Measurements from ENCODE around the gene PRTN3. TPM values are rescaled to one million over a fixed set of nuclear protein-coding genes. Genes with fewer than 3 reads are reported as not detected.

PRTN3 gene
- total RNA-seq, 1 donor from 2014 or later: 0.62 TPM

DNA sequence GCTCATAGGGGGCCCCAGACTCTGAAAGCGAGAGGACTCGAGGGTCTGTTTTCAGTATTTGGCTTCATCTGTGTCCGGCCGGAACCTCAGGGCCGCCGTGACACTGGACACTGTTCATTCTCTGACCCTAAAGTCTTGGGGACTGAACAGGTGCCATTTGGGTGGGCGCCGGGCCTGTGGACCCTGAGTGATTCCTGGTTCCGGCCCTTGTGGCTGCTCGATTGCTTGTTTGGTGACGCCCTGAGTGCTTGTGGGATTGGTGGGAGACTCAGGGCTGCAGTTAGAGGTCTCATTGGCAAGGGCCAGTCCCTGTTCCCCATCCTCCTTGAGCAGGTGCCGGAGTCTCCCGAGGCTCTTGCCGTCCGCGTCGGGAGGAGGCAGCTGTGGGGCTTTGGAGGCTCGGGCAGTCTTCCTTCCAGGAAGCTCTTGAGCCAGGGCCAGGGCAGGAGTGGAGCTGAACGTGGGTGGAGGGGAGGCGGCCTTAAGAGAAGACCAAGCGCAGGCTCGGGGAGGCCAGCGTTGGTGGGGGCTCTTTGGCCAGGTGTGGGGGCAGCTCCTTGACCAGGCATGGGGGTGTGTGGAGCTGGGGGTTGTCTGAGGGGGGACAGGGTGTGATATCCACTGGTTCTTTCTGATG, 38.8 kb upstream of the PRTN3 start:
- no peak for DNase-seq (ENCODE audit: low spot score)
- intact Hi-C loops (cut with DNase I): no loop called here

- intact Hi-C loops (cut with DNase I): no loop called here
- DNase-seq (ENCODE audit: low spot score): no peak
Measured at GRCh38 chr19:802498-803098, 38.2 kb upstream of the PRTN3 start.

- DNase-seq (ENCODE audit: low spot score): no peak
- intact Hi-C loops (cut with DNase I): no loop called here
Measured at GRCh38 chr19:803099-803561, 37.7 kb upstream of the PRTN3 start.

DNA sequence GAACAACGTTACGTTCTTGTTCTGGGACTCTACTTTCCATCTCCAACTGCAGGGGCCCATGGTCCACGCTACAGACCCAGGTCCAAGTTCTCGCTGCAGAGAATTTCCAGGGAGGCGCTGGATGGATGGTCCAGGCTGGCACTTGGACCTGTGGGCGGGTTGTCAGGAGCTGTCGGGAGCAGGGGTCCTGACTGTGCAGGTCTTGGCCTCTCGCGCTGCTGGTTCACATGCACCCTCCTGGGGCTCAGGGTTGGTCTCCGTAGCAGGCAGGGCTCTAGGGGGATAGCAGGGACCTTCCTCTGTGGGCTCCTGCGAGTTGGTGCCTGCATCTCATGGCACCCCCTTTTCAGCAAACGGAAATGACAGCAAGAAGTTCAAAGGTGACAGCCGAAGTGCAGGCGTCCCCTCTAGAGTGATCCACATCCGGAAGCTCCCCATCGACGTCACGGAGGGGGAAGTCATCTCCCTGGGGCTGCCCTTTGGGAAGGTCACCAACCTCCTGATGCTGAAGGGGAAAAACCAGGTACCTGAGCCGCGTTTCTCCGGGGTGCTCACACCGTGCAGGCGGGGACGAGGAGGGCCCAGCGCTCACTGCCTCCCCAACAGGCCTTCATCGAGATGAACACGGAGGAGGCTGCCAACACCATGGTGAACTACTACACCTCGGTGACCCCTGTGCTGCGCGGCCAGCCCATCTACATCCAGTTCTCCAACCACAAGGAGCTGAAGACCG, 36.9 kb upstream of the PRTN3 start:
- intact Hi-C loops (cut with DNase I): no loop called here

GRCh38 chr19:804419-805165, 36.2 kb upstream of the PRTN3 start:
- intact Hi-C loops (cut with DNase I): no loop called here
- no peak for DNase-seq (ENCODE audit: low spot score)

More for the DNA sequence above, 36.9 kb upstream of the PRTN3 start:
- DNase-seq (ENCODE audit: low spot score): no peak

DNA sequence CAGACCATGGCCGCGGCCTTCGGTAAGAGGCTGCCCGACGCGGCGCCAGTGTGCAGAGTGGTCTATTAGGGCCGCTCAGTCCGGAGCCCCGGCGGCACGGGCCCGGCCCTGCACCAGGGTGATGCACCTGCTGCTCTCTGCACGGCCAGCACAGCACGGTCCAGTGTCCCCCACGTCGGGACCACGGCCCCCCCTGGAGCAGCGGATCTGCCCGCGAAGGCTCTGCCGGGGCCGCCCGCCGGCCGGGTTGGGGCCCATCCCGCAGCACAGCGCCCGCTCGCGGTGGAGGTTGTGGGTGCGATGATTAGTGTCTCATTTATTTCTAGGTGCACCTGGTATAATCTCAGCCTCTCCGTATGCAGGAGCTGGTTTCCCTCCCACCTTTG, 35.6 kb upstream of the PRTN3 start:
- intact Hi-C loops (cut with DNase I): no loop called here
- DNase-seq (ENCODE audit: low spot score): no peak

- DNase-seq (ENCODE audit: low spot score): no peak
- intact Hi-C loops (cut with DNase I): no loop called here
Measured at GRCh38 chr19:805600-806550, 34.9 kb upstream of the PRTN3 start.

DNA sequence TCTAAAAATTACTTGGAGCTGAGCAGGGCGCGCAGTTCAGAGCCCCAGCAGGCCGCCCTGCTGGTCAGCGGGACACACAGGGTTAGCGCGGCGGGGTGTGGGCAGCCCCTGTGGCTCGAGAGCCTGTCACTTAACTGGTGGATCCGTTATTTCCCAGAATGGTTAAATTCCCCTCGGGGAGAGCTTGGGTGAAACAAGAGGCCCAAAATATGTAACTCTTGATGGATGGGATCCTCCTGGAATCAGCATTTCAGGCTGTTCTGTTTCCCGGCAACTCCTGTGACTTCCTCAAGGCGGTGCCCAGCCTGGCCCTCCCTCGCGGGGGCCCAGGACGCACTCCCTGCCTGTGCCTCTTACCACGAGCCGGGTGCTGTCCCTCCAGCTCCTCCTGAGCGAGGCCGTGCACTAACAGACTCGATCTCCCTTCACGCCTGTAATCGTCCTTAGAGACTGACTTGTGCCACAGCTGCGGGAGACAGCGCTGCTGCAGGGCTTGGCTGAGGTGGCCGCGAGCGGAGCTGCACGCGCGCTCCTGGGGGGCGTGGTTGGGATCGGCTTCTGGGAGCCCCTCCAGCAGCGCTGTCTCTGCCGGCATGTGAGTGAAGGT, 33.9 kb upstream of the PRTN3 start:
- intact Hi-C loops (cut with DNase I): no loop called here
- DNase-seq (ENCODE audit: low spot score): no peak

- intact Hi-C loops (cut with DNase I): no loop called here
- DNase-seq (ENCODE audit: low spot score): no peak
Measured at GRCh38 chr19:807627-808422, 33.0 kb upstream of the PRTN3 start.

- no peak for DNase-seq (ENCODE audit: low spot score)
- intact Hi-C loops (cut with DNase I): no loop called here
Measured at GRCh38 chr19:808423-808775, 32.4 kb upstream of the PRTN3 start.

DNA sequence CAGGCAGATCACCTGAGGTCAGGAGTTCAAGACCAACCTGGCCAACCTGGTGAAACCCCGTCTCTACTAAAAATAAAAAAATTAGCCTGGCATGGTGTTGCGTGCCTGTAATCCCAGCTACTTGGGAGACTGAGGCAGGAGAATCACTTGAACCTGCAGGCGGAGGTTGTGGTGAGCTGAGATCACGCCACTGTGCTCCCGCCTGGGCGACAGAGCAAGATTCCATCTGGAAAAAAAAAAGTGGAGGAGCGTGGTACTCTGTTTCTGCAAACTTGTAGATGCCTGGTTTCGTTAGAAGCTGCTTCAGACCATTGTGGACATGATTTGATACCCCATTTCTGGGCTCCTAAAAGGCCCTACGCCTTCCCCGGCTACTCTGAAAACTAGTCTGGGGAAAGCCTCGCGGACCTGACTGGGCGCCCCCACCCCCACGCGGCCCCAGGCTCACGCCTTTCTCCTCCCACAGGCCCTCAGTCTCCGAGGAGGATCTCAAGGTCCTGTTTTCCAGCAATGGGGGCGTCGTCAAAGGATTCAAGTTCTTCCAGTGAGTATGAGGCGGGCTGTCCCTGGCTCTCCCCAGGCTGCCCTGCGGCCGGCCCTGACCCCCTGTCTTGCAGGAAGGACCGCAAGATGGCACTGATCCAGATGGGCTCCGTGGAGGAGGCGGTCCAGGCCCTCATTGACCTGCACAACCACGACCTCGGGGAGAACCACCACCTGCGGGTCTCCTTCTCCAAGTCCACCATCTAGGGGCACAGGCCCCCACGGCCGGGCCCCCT, 30.5 kb upstream of the PRTN3 start:
- DNase-seq (ENCODE audit: low spot score): no peak
- intact Hi-C loops (cut with DNase I): no loop called here

- intact Hi-C loops (cut with DNase I): no loop called here
Measured at GRCh38 chr19:810883-811489, 29.8 kb upstream of the PRTN3 start.

GRCh38 chr19:811506-812048, 29.2 kb upstream of the PRTN3 start:
- intact Hi-C loops (cut with DNase I): no loop called here

More at GRCh38 chr19:810883-811489, 29.8 kb upstream of the PRTN3 start:
- no peak for DNase-seq (ENCODE audit: low spot score)

GRCh38 chr19:812049-812746, 28.6 kb upstream of the PRTN3 start:
- intact Hi-C loops (cut with DNase I): no loop called here
- no peak for DNase-seq (ENCODE audit: low spot score)

More at GRCh38 chr19:811506-812048, 29.2 kb upstream of the PRTN3 start:
- no peak for DNase-seq (ENCODE audit: low spot score)

DNA sequence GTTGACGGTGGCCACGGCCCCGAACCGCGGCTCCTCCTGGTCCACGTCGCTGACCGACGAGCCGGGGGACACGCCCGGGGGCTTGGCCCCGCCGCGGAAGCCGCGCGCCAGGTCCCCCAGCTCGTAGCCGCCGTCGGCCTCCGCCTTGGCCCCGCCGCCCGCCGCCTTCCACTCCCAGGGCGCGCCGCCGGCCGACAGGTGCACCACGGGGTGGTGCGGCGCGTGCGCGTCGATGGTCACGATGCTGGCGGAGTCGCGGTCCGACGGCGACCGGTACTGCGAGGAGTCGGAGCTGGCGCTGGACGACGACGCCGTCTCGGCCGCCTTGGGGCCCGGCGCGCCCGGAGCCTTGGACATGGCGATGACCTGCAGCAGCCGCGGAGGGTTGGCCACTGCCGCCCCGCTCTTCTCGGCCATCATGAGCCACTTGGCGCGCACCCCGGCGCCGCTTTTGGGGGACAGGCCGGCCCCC, 28.0 kb upstream of the PRTN3 start:
- intact Hi-C loops (cut with DNase I): no loop called here
- DNase-seq (ENCODE audit: low spot score): no peak
